B cell (primary cell): Measurements from ENCODE around the gene PLAC1. TPM values are rescaled to one million over a fixed set of nuclear protein-coding genes. Genes with fewer than 3 reads are reported as not detected.

Experiments used
- ATAC-seq: fragments of 200-7000 bp; cut with Tn5 transposase; one replicate; pipeline ENCODE4 v1.10.0; 2021; ENCODE audit warnings: low read depth, mild to moderate bottlenecking, moderate number of reproducible peaks, moderate library complexity
- CTCF ChIA-PET: fragments of 350-600 bp; sonication (Branson Sonifier 250); formaldehyde crosslinking; loops from one replicate; lab custom pipeline; 2021; ENCODE audit warnings: antibody characterized with exemption, inconsistent platforms; lab: Charles Lee
- POLR2A ChIA-PET: fragments of 350-600 bp; sonication (Branson Sonifier 250); formaldehyde crosslinking; loops from one replicate; lab custom pipeline; 2021; ENCODE audit warnings: antibody characterized with exemption; lab: Charles Lee
- DNase-seq: peaks from one replicate; pipeline ENCODE4 v3.0.0; 2013
- H2AFZ ChIP-seq: 2 replicates; pipeline ENCODE4 v1.6.1; 2012; ENCODE audit warnings: mild to moderate bottlenecking, low read depth, low read length; ENCODE audit not compliant: insufficient read depth, poor library complexity, severe bottlenecking
- H3K27ac ChIP-seq, 2 donors: 1 replicate in 1 of 2; 2 replicates in 1 of 2; pipeline ENCODE4 v1.5.1; 2012 to 2013; ENCODE audit warnings: low read length in 2 of 2, mild to moderate bottlenecking in 2 of 2, moderate library complexity in 1 of 2
- H3K27me3 ChIP-seq, 4 experiments: fragments of 200-600 bp in 1 of 4; sonication (generic) in 1 of 4; replicated peaks in 1 of 4; 1 replicate in 2 of 4; 2 replicates in 2 of 4; pipeline versions ENCODE4 v1.6.1 to v1.7.0; 2013 to 2016; ENCODE audit warnings: low read length in 3 of 4, mild to moderate bottlenecking in 2 of 4, mixed read lengths in 1 of 4, moderate library complexity in 1 of 4; ENCODE audit not compliant: insufficient read depth in 4 of 4, control insufficient read depth in 3 of 4; ENCODE audit errors: control extremely low read depth in 1 of 4
- H3K36me3 ChIP-seq, 2 experiments: replicated peaks in 1 of 2; 1 replicate in 1 of 2; 2 replicates in 1 of 2; pipeline versions ENCODE4 v1.6.1 to v1.7.1; 2013; ENCODE audit warnings: low read length in 1 of 2; ENCODE audit not compliant: insufficient read depth in 2 of 2, control insufficient read depth in 1 of 2; ENCODE audit errors: control extremely low read depth in 1 of 2, extremely low read depth in 1 of 2
- H3K4me1 ChIP-seq, 2 donors: fragments of 200-600 bp in 1 of 2; sonication (generic) in 1 of 2; 1 replicate in 1 of 2; 2 replicates in 1 of 2; pipeline versions ENCODE4 v1.5.1 to v1.6.1; 2013 to 2017; ENCODE audit warnings: low read length in 2 of 2; ENCODE audit not compliant: control insufficient read depth in 2 of 2, insufficient read depth in 2 of 2
- H3K4me2 ChIP-seq: replicated peaks from 2 replicates; pipeline ENCODE3; 2012; ENCODE audit warnings: mild to moderate bottlenecking, low read depth, low read length; ENCODE audit not compliant: poor library complexity, severe bottlenecking
- H3K4me3 ChIP-seq, 5 experiments: fragments of 200-600 bp in 1 of 5; sonication (generic) in 1 of 5; 1 replicate in 3 of 5; 2 replicates in 2 of 5; pipeline versions ENCODE4 v1.5.1 to v1.7.0; 2011 to 2016; ENCODE audit warnings: low read length in 4 of 5, mild to moderate bottlenecking in 4 of 5, low read depth in 2 of 5, control low read depth in 1 of 5, moderate library complexity in 1 of 5; ENCODE audit not compliant: insufficient read depth in 1 of 5; ENCODE audit errors: control extremely low read depth in 1 of 5, extremely low read depth in 1 of 5
- H3K79me2 ChIP-seq: fragments of 200-600 bp; sonication (generic); one replicate; pipeline ENCODE4 v1.6.0; 2016; ENCODE audit warnings: low read length; ENCODE audit not compliant: control insufficient read depth, insufficient read depth
- H3K9ac ChIP-seq: fragments of 200-600 bp; sonication (generic); 2 replicates; pipeline ENCODE4 v1.6.1; 2017; ENCODE audit warnings: mild to moderate bottlenecking, low read length, moderate library complexity
- H3K9me3 ChIP-seq, 3 donors: one replicate each; pipeline versions ENCODE4 v1.6.1 to v1.7.1; 2013; ENCODE audit warnings: low read length in 2 of 3; ENCODE audit not compliant: control insufficient read depth in 2 of 3, insufficient read depth in 1 of 3; ENCODE audit errors: control extremely low read depth in 1 of 3
- H4K20me1 ChIP-seq: 2 replicates; pipeline ENCODE4 v1.6.0; 2012; ENCODE audit warnings: mild to moderate bottlenecking, low read length; ENCODE audit not compliant: insufficient read depth, control insufficient read depth, poor library complexity, severe bottlenecking
- H3K27ac Mint-ChIP-seq: one replicate; pipeline ENCODE4 v1.8.0; 2021; ENCODE audit warnings: mixed read lengths
- H3K27me3 Mint-ChIP-seq: one replicate; pipeline ENCODE4 v1.8.0; 2021; ENCODE audit warnings: mixed read lengths
- H3K4me1 Mint-ChIP-seq: one replicate; pipeline ENCODE4 v1.8.0; 2021; ENCODE audit warnings: mixed read lengths
- H3K4me3 Mint-ChIP-seq: one replicate; pipeline ENCODE4 v1.8.0; 2021; ENCODE audit warnings: mixed read lengths
- H3K9me3 Mint-ChIP-seq: one replicate; pipeline ENCODE4 v1.8.0; 2022; ENCODE audit warnings: mixed read lengths; ENCODE audit not compliant: insufficient read depth
- CTCF ChIP-seq: fragments of 200-600 bp; IDR thresholded peaks from one replicate; pipeline ENCODE4 v1.8.0; 2022; ENCODE audit warnings: antibody characterized with exemption, mild to moderate bottlenecking
- EZH2 ChIP-seq: IDR thresholded peaks from 2 replicates; pipeline ENCODE4 v1.6.1; 2012; ENCODE audit warnings: borderline replicate concordance, low read depth, mild to moderate bottlenecking, moderate library complexity, low read length; ENCODE audit not compliant: insufficient read depth, poor library complexity, severe bottlenecking
- WGBS: methylation state at CpG from one replicate; pipeline ENCODE4 v1.1.5; 2013; ENCODE audit warnings: missing lambda C conversion rate; ENCODE audit not compliant: insufficient coverage; 5-methylcytosine and 5-hydroxymethylcytosine counted together
- intact Hi-C: fragments of 100-400 bp; cut with micrococcal nuclease; formaldehyde crosslinking; loops from one replicate; pipeline ENCODE4 v1.10.0; 2022
- polyA plus RNA-seq: library from polyadenylated mRNA; depleted of rRNA; stranded (reverse); fragments of >200 nt; gene quantifications from 2 replicates; pipeline ENCODE4 v1.2.3, GENCODE V29; 2012
- total RNA-seq, 2 donors: library from RNA; stranded (reverse); fragments of 120-200 nt in 1 of 2; gene quantifications; 1 replicate in 1 of 2; 2 replicates in 1 of 2; pipeline versions ENCODE4 v1.2.3 to v1.2.4, GENCODE V29; 2013 to 2022

PLAC1 gene
- total and polyA plus RNA-seq, 2 donors (not counting 1 experiment from before 2014, with no cell fraction given), result not detected

GRCh38 chrX:134677332-134677731, 19.1 kb upstream of the PLAC1 start:
- Histone ChIP-seq H3K4me1 (no peaks in the 10 kb centered on the region), H3K9ac (no peak overlapping the region), H2AFZ (no peak overlapping the region), H3K79me2 (no peaks in the 10 kb centered on the region), H4K20me1 (no peaks in the 10 kb centered on the region), H3K9me3 (no peaks in the 10 kb centered on the region), H3K4me2 (no peak overlapping the region), H3K4me3 (no peak overlapping the region), H3K36me3 (no peaks in the 10 kb centered on the region), H3K27me3 (no peaks in the 10 kb centered on the region), H3K27ac (no peak overlapping the region)
- no peak overlapping the region for H3K4me3 Mint-ChIP-seq
- ATAC-seq, result no peak
- intact Hi-C loops, result no loop called here
- ChIA-PET CTCF (no interaction called here), POLR2A (no interaction called here)
- DNase-seq, result no peak
- 57% methylated on average over 1 of the region's 4 CpGs for WGBS
- no peak overlapping the region for H3K27ac Mint-ChIP-seq
- H3K9me3 Mint-ChIP-seq, result no peaks in the 10 kb centered on the region
- TF ChIP-seq EZH2 (no peak), CTCF (no peak)
- H3K4me1 Mint-ChIP-seq, result no peaks in the 10 kb centered on the region
- H3K27me3 Mint-ChIP-seq, result no peaks in the 10 kb centered on the region

GRCh38 chrX:134676436-134676835, 18.2 kb upstream of the PLAC1 start:
- ChIA-PET POLR2A (no interaction called here), CTCF (no interaction called here)
- ATAC-seq (no peak), DNase-seq (no peak)
- Histone ChIP-seq H3K27me3 (no peaks in the 10 kb centered on the region), H4K20me1 (no peaks in the 10 kb centered on the region), H3K27ac (no peak overlapping the region), H3K36me3 (no peaks in the 10 kb centered on the region), H3K9me3 (no peaks in the 10 kb centered on the region), H3K9ac (no peak overlapping the region), H3K79me2 (no peaks in the 10 kb centered on the region), H3K4me1 (no peaks in the 10 kb centered on the region), H2AFZ (no peak overlapping the region), H3K4me2 (no peak overlapping the region), H3K4me3 (no peak overlapping the region)
- no peaks in the 10 kb centered on the region for H3K9me3 Mint-ChIP-seq
- H3K27ac Mint-ChIP-seq, result no peak overlapping the region
- H3K4me3 Mint-ChIP-seq, result no peak overlapping the region
- intact Hi-C loops, result no loop called here
- H3K27me3 Mint-ChIP-seq, result no peaks in the 10 kb centered on the region
- no peak for TF ChIP-seq EZH2
- no peak for TF ChIP-seq CTCF
- no CpG with 5 or more reads among the region's 2 CpGs for WGBS
- H3K4me1 Mint-ChIP-seq, result no peaks in the 10 kb centered on the region
